Type B pancreatic cell (in vitro differentiated cells): ENCODE data around the gene MXI1. TPM values are rescaled to one million over a fixed set of nuclear protein-coding genes. Genes with fewer than 3 reads are reported as not detected.

Source experiments
- DNase-seq: peaks from one replicate; pipeline ENCODE4 v3.0.0; 2021; ENCODE audit warnings: mixed read lengths; ENCODE audit not compliant: unreplicated experiment; ENCODE audit errors: extremely low spot score
- H3K27ac Mint-ChIP-seq: 2 replicates; pipeline ENCODE4 v1.8.0; 2021; ENCODE audit warnings: mild to moderate bottlenecking, mixed read lengths
- H3K27me3 Mint-ChIP-seq: 2 replicates; pipeline ENCODE4 v1.8.0; 2021; ENCODE audit warnings: mixed read lengths
- H3K36me3 Mint-ChIP-seq: 2 replicates; pipeline ENCODE4 v1.8.0; 2021; ENCODE audit warnings: mixed read lengths
- H3K4me1 Mint-ChIP-seq: one replicate; pipeline ENCODE4 v1.8.0; 2021; ENCODE audit warnings: mixed read lengths; ENCODE audit not compliant: unreplicated experiment
- H3K4me3 Mint-ChIP-seq: 2 replicates; pipeline ENCODE4 v1.8.0; 2021; ENCODE audit warnings: mild to moderate bottlenecking, mixed read lengths
- H3K9me3 Mint-ChIP-seq: 2 replicates; pipeline ENCODE4 v1.8.0; 2021; ENCODE audit warnings: mixed read lengths
- CTCF ChIP-seq: fragments of 200-600 bp; sonication (generic); conservative IDR thresholded peaks from 2 replicates; pipeline ENCODE4 v1.5.0; 2021; ENCODE audit warnings: antibody characterized with exemption, mild to moderate bottlenecking
- total RNA-seq: library from RNA; stranded (reverse); gene quantifications from 2 replicates; pipeline ENCODE4 v1.2.1, GENCODE V29; 2021; ENCODE audit warnings: low replicate concordance

Gene MXI1
- total RNA-seq, 1 donor from 2014 or later = 34.7 TPM

- Mint-ChIP-seq H3K27me3 (peaks cover 7% of the 10 kb centered on the region), H3K4me1 (peaks cover 50% of the 10 kb centered on the region)
Observed at GRCh38 chr10:110209454-110209925, 2.1 kb downstream of the MXI1 start.

DNA sequence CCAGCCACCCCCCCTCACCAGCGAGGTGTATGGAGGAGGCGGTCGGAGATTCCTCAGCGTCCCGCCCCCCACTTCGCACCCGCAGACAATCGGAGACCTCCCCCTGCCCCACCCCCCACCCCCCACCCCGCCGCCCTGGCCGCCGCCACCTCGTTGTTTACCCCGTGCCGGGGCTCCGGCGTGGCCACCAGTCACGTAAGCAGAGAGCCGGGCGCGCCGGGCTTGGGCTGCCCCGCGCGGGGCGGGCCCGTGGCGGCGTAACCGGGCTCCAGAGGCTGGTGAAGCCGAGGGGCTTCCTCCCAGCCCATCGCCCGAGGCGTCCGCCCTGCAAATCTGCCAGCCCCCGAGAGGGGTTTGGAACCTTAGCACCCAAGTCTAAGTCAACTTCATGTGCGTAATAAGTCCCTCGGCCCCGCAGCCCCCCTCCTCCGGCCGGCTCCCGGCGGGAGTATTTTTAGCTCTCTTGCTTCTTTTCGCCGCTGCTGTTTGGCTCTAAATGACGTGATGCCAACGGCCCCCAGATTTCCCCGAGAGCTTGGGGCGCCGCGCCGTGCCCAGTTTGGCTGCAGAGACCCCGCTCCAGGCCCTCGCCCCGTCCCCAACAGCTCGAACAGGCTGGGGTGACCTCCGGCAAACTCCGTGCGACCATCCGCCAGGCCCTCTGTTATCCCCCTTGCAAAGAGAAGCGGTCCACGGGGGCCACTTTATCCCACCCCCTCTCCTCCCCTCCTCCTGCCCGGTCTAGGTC lies 2.7 kb downstream of the MXI1 start:
- Mint-ChIP-seq H3K4me1 (peaks cover 45% of the 10 kb centered on the region), H3K9me3 (no peaks in the 10 kb centered on the region), H3K36me3 (no peaks in the 10 kb centered on the region), H3K27ac (peak overlapping the region; percentile 95), H3K27me3 (peaks cover 7% of the 10 kb centered on the region), H3K4me3 (peak overlapping the region; percentile 99)
- no peak for DNase-seq
- TF ChIP-seq CTCF = no peak

More at GRCh38 chr10:110209454-110209925, 2.1 kb downstream of the MXI1 start:
- DNase-seq = no peak
- TF ChIP-seq CTCF = no peak
- Mint-ChIP-seq H3K36me3 (no peaks in the 10 kb centered on the region), H3K27ac (peak overlapping the region; percentile 95), H3K9me3 (no peaks in the 10 kb centered on the region), H3K4me3 (peak overlapping the region; percentile 99)

DNA sequence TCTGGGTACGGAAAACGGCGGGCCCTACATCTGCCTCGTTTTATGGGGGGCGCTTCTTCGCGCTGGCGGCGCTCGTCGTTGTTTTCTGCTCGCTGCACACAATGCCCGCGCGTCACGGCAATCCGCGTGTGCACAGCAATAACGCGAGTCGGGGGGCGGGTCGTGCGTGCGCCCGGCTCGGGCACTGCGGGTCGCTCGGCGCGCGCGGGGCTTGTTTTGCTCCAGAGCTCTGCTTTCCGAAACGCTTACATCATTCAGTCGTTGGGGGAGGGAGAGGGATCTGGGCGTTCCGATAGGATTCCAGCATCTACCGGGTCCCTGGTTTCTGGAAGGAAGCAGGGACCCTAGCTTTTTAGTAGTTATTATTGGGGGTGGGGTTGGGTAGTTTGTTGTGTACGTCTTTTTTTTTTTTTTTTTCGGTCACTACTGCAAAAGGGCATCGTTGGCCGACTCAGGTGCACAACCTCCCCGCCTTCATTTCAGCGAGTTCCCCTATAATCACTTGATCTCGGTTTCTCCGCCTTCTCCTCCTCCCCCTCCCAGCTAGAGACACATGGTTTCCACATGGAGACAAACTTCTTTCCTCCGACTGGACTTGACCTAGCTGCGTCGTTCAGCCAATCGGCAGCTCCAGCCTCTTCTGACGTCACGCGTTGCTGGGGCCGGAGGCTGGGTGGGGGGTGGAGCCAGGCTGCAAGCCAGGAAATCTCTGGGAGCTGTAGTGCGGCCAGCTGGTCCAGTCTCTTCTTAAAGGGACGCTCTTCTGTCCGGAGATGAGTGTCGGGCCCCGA lies 3.5 kb downstream of the MXI1 start:
- H3K9me3 Mint-ChIP-seq = no peaks in the 10 kb centered on the region
- peaks cover 7% of the 10 kb centered on the region for H3K27me3 Mint-ChIP-seq
- TF ChIP-seq CTCF = no peak
- H3K4me1 Mint-ChIP-seq = peaks cover 44% of the 10 kb centered on the region
- peak overlapping the region; percentile 95 for H3K27ac Mint-ChIP-seq
- peak; percentile 97 for DNase-seq
- H3K4me3 Mint-ChIP-seq = peak overlapping the region; percentile 99
- no peaks in the 10 kb centered on the region for H3K36me3 Mint-ChIP-seq

- DNase-seq = no peak
- H3K27me3 Mint-ChIP-seq = peaks cover 7% of the 10 kb centered on the region
- no peaks in the 10 kb centered on the region for H3K36me3 Mint-ChIP-seq
- TF ChIP-seq CTCF = no peak
- H3K9me3 Mint-ChIP-seq = no peaks in the 10 kb centered on the region
- peak overlapping the region; percentile 99 for H3K4me3 Mint-ChIP-seq
- H3K27ac Mint-ChIP-seq = peak overlapping the region; percentile 95
- peaks cover 43% of the 10 kb centered on the region for H3K4me1 Mint-ChIP-seq
Observed at GRCh38 chr10:110211465-110211843, 4.0 kb downstream of the MXI1 start.

DNA sequence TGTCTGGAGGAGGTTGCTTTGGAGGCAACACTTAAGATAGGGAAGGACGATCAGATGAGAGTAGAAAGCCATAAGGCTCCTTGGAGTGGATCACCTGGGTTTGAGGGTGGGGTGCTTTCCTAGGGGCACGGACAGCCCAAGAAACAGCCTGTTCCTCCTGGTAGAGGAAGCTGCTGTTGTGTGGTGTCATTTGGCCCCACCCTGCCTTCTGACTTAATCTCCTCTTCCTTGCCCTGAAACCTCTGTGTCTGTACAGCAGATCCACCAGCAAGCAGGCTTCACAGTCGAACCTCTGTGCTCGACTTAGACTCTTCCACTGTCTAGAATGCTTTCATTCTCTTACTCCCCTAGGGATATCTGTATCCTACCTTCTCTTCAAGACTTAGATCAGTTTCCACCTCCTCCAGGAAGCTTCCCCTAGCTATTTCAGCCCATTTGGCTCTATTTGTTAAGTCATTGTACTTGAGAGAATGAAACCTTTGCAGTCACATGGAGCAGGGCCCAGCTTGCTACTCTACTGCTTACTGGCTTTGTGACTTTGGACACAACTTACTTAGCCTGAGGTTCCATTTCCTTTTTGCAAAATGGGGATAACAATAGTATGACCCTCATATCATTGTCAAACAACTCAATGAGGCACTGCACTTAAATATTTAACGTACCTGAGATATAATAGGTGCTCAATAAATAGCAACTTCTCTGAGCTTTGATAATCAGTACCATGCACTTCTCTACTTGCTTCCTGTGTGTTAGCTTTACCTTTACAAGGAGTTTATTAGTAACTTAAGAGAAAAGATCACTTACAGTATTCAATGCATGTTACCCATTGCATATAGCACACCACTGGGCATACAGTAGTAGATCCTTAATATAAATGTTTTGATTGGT lies 5.0 kb downstream of the MXI1 start:
- no peak for DNase-seq
- peak overlapping the region; percentile 99 for H3K4me3 Mint-ChIP-seq
- H3K27ac Mint-ChIP-seq = peak overlapping the region; percentile 95
- no peak for TF ChIP-seq CTCF
- no peaks in the 10 kb centered on the region for H3K9me3 Mint-ChIP-seq
- H3K36me3 Mint-ChIP-seq = no peaks in the 10 kb centered on the region
- H3K4me1 Mint-ChIP-seq = peaks cover 41% of the 10 kb centered on the region
- peaks cover 5% of the 10 kb centered on the region for H3K27me3 Mint-ChIP-seq
